CD4-positive, alpha-beta T cell treated with Interferon alpha-2 for 1 hour (primary cell): ENCODE results near the gene TTN.
"Not testable (repeated sequence)": the region's sequence is repeated elsewhere in the genome, so short reads cannot be mapped to it uniquely, and the experiment has no call there.

ENCODE experiments used
- DNase-seq, 2 donors: peaks; one replicate each; pipeline ENCODE4 v3.0.0-alpha.2; 2020 to 2022

Gene TTN

DNA sequence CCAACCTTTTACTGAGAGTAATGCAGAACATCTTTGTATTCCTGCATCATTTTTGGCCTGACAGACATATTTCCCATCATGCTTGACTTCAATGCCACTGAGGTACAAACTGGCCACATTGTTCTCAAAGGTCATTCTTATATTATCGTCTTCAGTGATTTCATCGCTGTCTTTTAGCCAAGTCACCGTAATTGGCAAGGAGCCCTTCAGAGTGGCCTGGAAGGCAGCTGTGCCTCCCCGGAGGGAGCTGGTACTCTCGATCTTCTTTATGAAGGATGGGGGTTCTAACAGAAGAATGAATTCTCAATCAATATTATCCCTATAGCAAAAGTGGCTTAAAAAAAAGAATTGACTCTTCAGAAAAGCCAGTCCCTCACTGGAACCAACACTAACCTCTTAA, 75.9 kb downstream of the TTN start:
- no peak for DNase-seq

DNA sequence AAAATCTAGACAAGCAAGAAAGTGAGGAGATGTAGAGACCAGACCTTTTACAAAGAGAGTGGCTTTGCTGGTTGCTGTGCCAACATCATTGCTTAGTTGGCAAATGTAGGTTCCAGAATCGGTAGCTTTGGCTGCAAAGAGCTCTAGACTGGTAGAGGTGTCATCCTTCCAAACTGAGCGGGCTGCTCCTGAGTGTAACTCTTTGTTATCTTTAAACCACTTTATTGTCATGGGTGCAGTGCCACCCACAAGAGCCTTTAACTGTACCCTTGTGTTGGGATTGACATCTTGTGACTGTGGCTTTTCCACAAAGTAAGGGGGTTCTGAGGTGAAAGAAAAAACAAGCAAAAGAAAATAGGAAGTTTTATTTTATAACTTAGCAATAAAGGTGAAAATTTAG, 77.2 kb downstream of the TTN start:
- no peak for DNase-seq

DNA sequence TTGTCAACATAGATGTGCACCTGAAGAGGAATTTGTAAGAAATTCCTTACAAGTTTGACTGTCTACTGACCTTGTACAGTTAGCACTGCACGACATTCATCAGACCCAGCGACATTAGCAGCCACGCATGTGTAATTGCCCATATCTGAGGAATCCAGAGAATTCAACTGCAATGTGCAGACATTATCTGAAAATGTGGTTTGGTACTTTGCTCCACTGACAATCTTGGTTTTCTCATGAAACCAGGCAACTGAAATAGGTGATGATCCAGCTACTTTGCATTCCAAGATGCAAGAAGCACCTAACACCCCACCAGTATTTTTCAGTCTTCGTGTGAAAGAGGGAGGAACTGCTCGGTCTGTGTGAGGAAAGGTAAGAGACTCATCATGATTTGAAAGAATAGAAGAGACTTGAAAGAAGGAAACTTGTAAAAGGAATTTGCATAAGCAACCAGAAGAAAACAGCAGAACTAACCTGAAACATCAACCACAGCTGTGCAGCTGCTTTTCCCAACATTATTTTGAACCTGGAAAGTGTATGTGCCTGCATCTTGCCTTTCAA, 83.4 kb downstream of the TTN start:
- no peak for DNase-seq

DNA sequence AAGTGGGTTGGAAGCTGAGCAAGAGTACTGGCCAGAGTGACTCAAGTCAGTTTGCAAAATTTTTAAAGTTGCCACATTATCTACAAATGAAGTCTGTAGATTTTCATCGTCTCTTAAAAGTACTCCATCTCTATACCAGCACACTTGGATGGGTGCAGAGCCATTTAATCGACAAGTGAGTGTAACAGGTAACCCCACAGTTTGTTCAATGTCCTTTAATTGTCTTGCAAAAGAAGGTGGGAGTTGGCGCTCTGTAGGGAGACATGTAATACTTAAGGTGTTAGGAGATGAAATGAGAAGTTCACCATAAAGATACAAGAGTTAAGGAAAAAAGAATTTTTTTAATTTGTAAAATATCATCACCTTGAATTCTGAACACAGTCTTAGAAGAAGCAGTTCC, 84.9 kb downstream of the TTN start:
- no peak for DNase-seq

DNA sequence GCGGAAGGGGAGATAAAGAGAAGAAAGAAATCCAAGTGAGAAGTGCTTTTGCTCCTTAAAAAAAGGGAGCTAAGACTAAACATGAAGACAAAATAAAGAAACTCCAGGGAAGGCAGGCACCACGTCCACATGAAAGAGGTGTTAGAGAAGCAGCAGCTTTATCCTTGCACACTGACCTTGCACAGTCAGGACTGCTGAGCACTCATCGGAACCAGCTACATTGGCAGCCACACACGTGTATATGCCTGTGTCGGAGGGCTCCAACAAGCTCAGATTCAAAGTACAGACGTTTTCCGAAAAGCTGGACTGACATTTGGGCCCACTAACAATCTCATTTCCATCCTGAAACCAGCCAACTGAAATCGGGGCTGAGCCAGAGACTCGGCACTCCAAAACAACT, 88.2 kb downstream of the TTN start:
- DNase-seq: no peak

DNA sequence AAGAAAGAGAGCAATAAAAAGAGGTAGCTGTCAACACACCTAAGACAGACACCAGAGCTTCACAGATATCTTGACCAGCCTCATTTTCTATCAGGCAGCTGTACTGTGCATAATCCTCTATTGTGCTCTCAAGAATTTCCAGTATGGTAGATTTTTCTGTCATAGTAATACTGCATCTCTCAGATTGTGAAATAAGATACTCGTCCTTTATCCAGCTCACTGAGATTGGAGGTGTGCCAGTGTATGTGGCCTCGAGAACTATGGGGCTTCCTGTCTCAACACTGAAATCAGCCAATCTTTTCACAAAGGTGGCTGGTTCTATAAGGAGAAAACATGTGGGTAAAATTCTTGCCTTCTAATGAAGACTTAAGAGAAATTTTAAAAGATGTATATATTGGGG, 88.9 kb downstream of the TTN start:
- no peak for DNase-seq

DNA sequence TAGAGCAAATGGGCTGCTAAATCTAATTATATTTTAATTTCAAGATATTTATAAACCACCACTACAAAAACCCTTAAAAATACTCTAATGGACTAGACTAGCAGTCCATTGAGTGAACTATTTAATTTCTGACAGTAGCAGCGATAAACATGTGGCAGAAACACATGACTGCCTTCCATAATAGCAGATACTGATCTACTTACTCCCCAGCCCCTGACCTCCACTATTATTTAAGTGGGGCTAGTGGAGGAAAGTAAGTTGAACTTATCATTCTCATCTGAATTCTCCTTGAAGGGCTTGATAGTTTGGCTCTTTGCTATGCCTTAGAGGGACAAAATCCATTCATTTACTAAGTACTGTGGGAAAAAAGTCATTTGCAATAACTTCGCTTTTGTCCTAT, 90.8 kb downstream of the TTN start:
- no peak for DNase-seq

DNA sequence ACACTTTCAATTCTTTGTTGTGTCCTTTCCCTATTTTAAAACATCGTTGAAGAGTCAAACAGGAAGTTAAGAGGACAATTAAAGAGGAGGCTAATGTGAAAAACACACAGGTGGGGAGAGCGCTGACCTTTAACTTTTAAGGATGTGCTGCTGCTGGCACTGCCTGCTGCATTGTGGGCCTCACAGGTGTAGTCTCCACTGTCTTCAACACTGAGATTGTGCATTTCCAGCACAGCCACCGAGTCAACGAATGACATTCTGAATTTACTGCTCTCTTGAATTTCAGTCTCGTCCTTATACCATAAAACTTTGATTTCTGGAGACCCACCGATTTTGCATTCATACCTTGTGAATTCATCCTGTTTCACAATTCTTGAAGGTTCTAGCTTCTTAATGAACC, 91.9 kb downstream of the TTN start:
- DNase-seq: no peak

DNA sequence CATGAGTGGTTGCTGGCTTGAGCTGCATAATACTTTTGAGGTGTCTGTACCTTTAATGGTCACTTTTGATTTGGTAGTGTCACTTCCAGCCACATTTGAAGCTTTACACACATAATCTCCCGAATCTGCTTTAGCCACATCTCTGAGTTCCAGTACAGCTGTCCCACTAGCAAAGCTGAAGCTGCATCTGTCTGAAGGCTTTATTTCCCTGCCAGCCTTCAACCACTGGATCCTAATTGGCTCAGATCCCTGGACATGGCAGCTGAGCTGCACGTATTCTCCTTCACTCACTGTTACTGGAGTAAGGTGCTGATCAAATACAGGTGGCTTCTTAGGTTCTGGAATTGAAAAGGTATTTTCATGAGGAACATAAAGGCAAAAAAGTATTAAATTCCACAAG, 99.7 kb downstream of the TTN start:
- DNase-seq: no peak

DNA sequence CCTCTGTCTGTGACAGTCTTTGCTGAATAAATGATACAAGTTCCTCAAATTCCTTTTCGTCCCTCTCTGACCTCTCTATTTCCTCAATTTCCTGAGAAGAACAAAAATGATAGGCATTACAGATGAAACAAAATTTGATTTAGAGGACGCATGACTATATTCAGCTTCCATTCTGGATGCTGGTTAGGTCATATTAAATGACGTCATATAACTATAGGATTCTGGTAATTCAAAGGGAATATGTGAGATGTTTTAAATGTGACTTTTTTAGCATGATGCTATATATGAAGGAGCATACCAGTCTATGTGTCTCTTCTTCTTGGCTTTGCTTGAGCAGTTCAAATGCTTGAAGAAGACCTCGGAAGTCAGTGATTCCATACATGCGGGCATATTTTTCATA, 102.3 kb downstream of the TTN start:
- DNase-seq: no peak

DNA sequence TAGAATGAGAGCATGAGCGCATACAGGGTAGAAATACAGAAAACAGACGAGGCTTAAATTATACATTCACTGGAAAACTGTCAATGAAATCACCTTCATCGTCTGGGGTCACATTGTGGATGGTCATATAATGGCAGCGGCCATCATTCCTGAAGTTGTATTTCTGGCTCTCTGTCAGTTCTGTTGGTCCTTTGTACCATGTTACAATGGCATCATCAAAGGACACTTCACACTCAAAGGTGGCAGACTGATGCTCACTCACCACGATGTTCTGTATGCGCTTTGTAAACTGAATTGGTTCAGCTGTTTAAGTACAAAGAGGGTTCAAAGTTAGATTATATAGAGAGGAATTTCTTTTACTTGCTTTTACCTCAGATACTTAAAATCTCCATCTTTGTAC, 104.9 kb downstream of the TTN start:
- no peak for DNase-seq

DNA sequence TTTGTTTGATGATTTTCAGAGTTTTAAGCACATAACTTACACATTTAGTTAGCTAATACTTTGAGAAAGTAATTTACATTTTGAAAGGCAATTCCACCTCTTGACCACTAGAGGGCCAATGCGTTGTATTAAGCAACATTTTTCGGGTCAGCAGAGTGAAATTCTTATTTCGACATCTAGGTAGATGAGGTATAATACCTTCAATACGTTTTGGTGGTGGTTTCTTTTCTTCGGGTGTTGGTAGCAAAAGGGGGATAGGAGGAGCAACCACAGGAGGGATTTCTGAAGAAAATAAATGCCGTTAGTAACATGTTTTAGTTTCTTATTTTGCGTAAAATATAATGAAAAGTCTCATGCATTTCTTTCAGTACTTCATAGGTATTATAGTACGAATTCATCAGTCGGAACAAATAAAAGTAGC, 106.3 kb downstream of the TTN start:
- DNase-seq: peak in 1 of 2 donors; percentile 22

DNA sequence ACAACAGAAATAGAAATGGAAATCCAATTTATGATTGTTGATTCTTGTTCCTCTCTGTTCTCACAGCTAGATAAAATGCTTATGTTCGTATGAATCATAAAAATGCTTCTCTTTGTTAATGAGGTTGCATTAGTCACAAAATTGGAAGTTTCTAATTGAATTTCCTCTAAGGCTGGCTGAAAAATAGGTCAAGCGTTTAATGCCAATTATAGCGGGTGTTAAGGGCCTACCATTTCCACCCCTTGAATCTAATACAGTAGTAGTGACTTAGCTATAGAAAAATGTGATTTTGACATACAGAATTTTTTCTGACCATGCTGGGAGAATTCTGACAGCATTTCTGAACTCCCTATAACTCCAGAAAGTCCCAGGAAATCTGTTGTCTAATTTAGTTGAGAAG, 107.1 kb downstream of the TTN start:
- no peak for DNase-seq

DNA sequence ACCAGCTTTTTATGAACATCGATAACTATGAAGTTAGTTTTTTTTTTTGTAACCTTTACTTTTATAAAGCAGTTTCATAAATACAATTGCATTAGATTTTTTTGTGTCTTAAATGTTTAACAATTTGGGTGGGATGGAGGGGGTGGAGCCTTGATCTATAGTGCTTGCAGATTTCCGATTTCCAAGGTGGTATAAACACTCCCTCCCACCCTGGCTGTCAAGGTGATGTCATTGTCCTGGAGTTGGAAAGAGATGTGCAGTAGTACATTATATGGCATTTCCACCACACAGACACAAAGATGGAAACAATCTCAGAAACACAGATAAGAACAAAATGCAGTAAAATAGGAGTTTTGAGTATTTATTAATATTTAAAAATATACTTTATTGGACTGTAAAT, 114.4 kb downstream of the TTN start:
- no peak for DNase-seq

DNA sequence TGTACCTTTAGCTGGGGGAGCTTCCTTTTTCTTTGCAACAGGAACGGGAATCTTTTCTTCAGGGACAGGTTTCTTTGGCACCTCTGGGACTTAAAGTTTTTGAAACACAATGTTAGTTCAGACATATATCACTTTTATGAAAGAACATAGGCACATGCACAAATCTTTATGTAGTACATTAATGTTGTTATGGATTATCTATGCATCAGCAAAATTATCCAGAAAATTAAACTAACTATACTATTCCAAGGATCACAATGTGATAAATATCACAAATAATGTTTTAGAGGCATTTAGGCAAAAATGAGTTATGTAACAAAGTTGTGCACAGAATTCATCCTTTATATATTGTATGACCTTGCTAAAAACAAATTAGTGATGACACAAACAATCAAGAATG, 117.4 kb downstream of the TTN start:
- no peak for DNase-seq

DNA sequence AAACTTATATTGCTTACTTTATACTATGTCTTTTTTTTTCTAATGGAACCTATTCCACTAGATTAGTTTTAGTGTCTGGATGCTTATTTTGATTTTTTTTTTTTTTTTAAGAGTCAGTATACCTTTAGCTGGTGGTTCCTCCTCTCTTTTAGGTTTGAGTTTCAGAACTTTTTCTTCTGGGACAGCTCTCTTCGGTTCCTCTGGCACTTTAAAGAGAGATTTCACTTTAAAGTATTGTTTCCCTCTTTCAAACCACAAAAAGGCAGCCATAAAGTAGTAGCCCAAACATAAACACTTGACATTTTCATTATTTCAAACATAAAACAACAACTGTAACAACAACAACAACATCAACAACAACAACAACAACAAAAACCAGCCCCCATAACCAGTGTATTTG, 123.3 kb downstream of the TTN start:
- DNase-seq: no peak

DNA sequence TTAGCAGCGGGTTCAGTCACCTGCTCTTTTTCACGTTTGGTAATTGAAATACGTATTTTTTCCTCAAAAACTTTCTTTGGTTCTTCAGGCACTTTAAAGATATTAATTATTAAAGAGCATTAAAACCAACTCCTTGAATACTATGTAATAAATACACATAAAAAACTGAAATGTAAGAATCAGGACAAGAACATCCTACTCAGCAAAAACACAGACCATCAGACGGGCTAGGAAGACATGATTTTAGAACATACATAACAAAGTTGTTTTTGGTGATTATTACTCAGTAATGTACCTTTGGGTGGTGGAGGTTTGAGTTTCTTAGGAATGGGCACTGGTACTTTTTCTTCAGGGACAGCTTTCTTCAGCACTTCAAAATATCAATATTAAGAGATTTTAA, 126.1 kb downstream of the TTN start:
- no peak for DNase-seq

DNA sequence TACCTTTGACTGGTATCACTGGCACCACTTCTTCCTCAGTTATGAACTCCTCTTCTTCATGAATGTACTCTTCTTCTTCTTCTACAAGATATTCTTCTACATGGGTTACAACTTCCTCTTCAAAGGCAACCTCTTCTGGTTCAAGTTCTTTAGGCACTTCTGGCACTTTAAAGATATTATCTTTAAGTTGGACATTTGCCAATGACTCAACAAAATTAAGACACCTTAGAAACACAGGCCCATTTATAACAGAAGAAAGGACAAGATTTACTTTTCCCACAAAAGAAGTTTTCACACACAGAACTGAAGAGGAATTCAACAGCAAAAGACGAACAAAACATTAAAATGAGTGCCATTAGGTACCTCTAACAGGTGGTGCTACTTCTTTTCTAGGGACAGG, 127.3 kb downstream of the TTN start:
- no peak for DNase-seq

DNA sequence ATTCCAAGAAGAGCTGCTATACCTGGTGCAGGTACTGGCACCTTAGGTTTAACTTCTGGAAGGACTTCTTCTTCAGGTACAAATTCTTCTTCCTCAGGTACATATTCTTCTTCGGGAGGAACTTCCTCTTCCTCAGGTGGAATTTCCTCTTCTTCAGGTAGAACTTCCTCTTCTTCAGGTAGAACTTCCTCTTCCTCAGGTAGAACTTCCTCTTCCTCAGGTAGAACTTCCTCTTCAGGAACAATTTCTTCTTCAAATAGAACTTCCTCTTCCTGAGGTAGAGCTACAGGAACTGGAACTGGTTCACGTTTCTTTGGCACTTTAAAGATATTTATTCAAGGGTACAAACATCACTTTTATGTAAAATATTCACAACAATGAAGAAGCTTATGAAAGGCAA, 129.6 kb downstream of the TTN start:
- no peak for DNase-seq

DNA sequence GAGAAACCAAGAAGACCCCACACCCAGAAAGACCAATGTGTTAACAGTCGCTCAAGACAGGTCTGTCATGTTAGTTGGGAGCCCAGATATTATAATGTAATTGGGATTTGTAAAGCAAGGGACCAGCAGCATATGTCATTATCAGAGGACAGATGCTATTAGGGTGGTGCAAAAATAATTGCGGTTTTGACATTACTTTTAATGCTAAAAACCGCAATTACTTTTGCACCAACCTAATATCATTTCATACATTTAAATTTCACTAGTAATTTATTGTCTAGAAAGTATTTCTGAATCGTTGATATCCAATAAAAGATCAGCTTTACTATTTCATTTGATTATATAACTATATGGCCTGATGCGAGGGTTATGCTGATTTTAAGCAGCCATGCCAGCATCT, 131.2 kb downstream of the TTN start:
- no peak for DNase-seq

DNA sequence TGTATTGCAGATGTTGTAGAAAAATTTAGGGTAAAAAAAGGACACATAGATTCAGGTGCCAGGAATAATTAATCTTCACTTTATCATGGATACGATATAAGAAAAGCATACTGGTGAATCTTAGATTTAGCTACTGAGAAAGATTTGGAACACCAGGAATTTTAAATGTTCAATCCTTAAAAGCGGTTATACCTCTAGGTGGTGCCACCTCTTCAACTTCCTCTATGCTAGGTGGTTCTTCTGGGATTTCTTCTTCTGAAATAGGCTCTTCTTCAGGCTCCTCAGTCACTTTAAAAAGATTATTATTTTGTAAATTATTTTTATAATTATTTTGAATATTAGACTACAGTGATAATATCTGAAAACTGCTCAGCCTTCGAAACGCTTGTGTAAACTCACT, 133.1 kb downstream of the TTN start:
- DNase-seq: no peak

DNA sequence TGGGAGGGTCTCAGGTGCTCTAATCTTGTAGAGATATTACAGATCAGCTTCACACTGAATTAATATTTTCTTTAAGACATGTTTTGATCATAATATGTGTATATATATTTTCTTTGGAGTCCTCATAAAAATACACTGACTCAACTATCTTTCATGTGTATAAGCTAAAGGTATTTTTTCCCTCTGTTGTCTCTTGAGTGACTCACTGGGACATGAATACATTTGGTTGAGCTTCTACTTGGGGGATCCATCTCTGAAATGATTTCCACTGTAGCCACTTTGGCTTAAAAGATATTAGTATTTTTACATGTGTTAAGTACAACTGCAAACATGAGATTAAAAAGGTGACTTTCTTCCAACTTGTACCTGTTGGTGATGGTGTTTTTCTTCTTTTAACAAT, 140.8 kb downstream of the TTN start:
- no peak for DNase-seq

DNA sequence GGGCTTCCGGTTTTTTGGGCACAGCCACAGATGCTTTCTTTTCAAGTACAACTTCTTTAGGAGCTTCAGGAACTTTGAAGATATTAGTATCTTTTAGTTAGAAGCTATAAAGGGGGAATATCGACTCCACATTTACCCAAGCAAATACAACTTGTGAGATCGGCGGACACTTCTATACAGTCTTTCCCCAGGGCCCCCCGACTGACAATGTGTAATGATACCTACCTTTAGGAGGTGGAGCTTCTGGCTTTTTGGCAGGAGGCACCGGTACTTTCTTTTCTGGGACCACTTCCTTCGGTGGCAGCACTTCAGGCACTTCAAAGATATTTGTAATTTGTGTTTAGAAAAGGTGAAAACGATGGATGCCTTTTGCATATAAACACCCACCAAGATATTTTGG, 148.7 kb downstream of the TTN start:
- DNase-seq: not testable (repeated sequence)

DNA sequence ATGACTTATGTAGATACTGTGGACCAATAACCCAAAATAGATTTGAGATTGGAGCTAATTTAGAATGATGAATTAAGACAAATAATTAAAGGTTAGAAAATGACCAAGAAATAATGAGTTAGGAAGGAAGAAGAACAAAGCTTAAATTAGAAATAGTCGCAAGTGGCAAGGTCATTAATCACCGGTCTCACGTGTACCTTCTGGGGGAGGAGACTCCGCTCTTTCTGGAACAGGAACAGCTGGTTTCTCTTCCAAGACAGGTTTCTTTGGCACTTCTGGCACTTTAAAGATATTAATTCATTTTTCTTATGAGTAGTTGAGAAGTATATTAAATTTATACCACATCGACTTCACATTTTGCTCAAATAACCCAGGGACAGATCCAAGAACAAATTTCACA, 156.7 kb downstream of the TTN start:
- DNase-seq: no peak

DNA sequence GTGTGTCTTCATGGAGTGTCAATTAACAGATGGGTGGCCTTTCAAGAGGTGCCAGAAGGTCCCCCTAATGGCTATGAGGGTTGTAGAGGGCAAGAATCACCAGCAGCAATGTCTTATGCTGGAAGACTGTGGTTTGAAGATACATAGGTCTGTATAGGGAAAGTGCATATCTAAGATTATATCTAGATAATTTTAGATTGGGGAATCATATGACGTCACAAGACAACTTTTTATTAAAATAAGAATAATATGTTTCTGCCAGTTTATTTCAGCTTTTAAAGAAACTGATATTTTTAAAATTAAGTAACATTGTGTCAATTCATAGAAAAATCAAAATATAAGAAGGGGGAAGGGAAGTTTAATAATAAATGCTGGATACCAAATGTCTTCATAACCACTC, 162.3 kb downstream of the TTN start:
- no peak for DNase-seq

DNA sequence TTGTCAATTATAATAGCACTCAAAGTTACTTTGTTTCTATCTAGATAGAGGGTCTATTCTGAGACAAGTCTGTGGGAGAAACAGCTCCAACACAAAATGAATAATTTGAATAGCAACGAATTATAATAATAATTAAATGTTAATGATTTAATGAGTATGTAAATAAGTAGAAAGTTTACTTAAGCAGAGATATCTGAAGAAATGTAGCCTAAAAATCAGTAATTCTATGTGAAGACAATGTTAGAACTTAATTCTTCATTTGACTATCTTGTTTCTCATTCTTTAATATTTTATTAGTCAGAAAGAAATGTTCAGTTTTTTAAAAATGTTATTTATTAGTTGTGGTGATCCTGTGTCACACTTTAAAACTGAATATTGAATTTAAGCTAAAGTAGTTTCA, 165.7 kb downstream of the TTN start:
- no peak for DNase-seq
